Jurkat, Clone E6-1 (cell line): ENCODE measurements around the gene PSMD6.

Experiments
- DNase-seq: peaks from one replicate; pipeline ENCODE4 v3.0.0-alpha.2; 2011; ENCODE audit warnings: low read depth, low spot score
- H3K4me3 ChIP-seq: 2 replicates; pipeline ENCODE4 v1.5.1; 2011; ENCODE audit warnings: mild to moderate bottlenecking, low read length, control low read depth, moderate library complexity

PSMD6 gene

GRCh38 chr3:63986146-63986545 lies 37.1 kb downstream of the PSMD6 start:
- H3K4me3 ChIP-seq, result no peak overlapping the region
- DNase-seq, result no peak

GRCh38 chr3:63984391-63984790 lies 38.9 kb downstream of the PSMD6 start:
- no peak for DNase-seq
- no peak overlapping the region for H3K4me3 ChIP-seq

- H3K4me3 ChIP-seq, result no peak overlapping the region
- no peak for DNase-seq
Measured at GRCh38 chr3:63981980-63982379, 41.3 kb downstream of the PSMD6 start.

DNA sequence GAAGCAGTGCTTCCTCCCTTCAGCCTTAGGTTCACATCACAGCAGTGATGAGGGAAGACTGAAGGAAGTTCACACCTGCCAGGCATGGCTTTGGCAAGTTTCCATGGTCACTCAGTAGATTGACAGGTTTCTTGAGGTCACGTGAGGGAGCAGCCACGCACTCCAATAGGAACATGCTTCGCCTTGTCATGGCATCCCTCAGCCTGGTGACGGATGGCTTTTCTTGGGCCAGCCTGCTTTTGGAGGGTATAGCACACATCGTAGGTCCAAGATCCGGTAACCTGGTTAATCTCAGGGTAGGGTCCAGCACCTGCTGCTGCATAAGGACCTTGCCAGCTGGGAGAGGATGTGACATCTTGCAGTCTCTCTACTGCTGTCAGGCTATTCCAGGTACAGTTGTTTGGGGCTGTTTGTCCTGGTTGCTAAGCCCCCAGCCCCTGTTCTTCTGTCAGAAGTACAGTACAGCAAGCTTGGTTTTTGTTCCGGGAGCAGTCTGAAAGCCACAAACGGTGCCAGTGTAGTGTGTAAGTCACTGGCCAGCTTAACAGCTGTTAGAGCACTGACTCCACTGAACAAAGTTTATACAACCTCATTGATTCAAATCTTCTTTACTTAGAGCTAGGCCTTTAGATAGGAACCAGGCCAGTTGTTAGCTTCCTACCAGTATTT lies 42.3 kb downstream of the PSMD6 start:
- H3K4me3 ChIP-seq, result no peak overlapping the region
- DNase-seq, result no peak

DNA sequence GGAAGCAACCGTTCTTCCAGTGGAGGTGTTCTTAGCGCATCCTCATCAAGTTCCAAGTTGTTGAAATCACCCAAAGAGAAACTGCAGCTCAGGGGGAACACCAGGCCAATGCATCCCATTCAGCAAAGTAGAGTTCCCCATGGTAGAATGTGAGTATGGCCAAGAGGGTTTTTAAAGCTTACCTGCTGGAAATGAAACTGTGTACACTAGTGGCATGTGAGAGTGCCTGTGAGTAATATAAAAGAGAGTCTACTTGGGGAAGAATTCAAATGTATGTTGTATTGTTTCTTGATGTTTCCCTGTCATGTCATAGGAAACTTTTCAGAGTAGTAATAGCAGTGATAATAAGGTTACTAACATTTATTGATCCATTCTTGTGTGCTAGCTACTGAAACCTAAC lies 43.3 kb downstream of the PSMD6 start:
- H3K4me3 ChIP-seq, result no peak overlapping the region
- DNase-seq, result no peak

DNA sequence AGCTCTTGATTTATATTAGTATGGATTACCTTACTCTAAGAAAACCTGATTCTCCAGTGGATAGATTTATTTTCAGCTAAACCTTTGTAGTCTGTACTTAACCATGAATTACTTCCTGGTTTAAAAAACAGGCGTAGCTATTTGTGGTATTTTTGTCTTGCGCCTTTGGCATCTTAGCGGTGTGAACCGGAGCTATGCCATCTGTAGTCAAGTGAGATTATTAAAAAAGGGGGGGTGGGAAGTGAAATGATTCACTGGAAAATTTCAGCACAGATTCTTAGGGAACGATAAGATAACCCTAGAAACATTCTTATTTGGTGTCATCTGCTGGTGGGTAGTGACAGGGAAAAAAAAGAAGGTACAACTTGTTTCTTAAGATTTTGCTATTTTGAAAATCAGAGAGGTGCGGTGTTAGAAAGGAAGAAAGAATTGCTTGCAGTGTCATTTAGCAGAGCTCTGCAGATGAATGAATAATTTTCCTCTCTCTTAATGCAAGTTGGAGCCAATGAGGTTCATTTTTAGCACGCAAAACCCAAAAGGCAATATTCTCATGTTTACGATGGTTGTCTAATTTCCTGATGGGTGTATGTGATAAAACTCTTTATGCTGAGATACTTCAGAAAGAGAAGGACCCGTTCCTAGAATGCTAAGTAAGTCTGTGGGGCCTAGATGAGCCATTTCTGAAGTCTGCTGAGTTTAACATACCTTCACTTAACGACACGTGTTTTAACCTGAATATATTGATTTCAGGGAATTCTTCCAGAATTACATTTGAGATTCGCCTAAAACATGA lies 44.0 kb downstream of the PSMD6 start:
- peak; percentile 52 for DNase-seq
- no peak overlapping the region for H3K4me3 ChIP-seq

DNA sequence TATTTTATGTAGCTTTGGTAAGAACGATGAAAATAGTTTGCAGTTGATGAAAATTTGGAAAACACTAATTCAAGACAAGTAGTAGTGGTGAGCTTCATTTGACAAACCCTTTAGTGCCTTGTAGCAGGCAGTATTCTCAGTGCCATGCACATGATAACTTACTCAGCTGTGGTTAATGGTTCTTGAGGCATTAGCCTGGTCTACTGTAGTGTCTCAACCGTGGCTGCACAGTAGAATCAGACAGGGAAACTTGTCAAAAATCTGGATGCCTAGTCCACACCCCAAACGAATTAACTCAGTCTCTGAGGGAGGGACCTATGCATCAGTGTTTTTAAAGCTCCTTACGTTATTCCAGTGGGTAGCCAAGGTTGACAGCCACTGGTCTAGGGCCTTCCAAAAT lies 45.4 kb downstream of the PSMD6 start:
- H3K4me3 ChIP-seq, result no peak overlapping the region
- DNase-seq, result no peak

GRCh38 chr3:63976872-63977200 lies 46.5 kb downstream of the PSMD6 start:
- H3K4me3 ChIP-seq, result no peak overlapping the region
- no peak for DNase-seq

DNA sequence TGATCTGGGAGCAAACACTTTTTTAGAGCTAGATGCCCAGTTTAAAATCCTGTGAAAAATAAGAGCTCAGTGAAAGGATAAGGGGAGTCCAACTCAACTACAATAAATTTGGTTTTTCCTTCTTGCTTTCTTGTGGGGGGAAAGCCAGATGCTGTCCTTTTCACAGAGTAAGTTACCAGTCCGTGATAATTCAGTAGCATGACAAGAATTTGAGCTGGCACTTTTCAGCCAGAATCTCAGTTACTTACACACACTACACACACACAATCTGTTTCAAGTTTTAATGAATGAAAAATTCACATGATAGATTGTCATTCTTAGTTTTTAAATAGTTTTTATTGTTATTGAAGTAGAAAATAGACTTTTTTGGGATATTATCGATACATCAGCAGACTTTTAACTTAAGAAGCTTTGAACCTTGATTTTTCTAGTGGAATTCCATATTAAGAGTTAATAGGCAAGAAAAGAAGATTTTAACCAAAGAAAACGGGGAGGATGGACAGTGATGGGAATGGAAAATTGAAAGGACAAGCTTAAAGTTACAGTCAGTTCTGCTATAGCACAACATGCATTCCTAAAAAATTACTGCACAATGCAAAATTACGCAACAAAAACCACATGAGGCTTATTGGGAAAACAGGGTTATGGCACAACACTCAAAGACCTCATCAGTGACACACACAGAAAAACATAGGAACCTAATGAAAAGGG lies 47.0 kb downstream of the PSMD6 start:
- DNase-seq, result no peak
- no peak overlapping the region for H3K4me3 ChIP-seq

GRCh38 chr3:63975723-63976122 lies 47.6 kb downstream of the PSMD6 start:
- DNase-seq, result no peak
- no peak overlapping the region for H3K4me3 ChIP-seq

- DNase-seq, result no peak
- H3K4me3 ChIP-seq, result no peak overlapping the region
Measured at GRCh38 chr3:63974451-63974850, 48.8 kb downstream of the PSMD6 start.

DNA sequence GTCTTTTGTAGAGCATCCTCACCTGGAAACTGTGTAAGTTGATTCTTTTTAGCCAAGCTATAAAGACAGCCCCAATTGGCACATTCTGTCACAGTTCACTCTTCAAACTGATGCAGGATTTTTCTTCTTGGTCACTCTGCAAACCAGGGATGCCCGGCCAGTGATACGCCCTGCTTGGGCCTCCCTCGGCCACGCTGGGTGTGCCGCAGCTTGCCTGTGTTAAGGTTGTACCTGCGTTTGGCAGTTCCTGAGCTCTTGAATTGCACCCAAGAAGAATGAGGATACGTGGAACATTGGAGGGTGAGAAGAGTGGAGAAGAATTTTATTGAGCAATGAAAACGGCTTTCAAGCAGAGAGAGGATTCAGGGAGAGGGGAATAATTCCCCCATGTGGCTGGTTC lies 49.9 kb downstream of the PSMD6 start:
- no peak for DNase-seq
- no peak overlapping the region for H3K4me3 ChIP-seq

GRCh38 chr3:63972987-63973386 lies 50.3 kb downstream of the PSMD6 start:
- H3K4me3 ChIP-seq, result no peak overlapping the region

DNA sequence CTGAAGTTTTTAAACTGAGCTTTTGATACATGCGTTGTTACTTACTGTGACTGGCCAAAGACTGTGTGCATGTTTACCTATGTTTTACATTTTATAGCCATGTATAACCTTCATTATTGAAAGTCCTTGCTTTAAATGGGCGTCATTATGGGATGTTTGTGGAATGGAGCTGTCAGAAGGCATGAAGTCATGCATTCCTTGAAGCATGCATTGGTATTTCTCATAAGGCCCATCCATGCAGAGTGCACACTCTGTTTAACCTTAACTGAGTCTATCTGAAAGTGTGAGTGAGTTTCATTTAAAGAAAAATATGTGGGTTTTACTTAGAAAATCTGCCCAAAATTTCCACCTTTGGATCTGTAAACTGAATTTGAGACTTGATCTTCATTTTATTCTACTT lies 51.1 kb downstream of the PSMD6 start:
- no peak overlapping the region for H3K4me3 ChIP-seq
- no peak for DNase-seq

More at GRCh38 chr3:63972987-63973386, 50.3 kb downstream of the PSMD6 start:
- no peak for DNase-seq

DNA sequence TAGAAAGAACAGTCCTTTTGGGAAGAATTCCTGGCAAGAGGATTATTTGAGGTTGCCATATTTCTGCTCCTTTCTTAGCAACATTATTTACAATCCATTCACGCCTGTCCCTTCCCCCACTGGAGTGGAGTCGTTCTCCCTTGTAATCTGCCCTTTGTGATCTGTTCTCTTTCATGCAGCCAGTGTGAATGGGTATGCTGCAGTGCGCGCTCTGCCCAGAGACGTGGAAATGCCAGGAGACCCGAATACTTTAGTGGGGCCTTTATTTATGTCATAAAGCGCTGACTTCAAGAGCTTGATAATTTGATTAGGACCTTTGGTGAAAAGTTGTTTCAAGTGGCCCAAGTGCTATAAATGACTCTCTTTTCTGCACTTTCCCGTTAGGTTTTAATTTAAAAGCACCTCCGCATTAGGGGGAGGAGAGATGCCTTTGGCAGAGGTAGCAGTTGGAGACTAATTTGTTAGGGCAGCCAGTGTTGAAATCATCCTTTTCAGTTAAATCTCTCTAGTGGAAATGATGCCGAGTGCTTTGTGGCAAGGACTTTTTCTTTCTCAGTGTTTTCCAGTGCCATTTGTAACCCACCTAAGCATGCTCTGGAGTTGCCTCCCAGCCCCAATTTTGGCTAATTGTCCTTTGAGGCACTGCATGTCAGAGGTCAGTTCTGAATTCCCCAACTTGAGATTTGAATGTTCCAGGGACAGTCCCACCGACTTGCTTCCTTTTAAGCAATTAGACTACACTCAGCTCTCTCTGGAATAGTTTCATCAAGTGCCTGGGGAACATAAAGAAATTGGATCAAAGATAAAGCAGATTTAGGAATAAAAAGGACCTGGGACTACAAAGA lies 52.4 kb downstream of the PSMD6 start:
- DNase-seq, result no peak
- no peak overlapping the region for H3K4me3 ChIP-seq

DNA sequence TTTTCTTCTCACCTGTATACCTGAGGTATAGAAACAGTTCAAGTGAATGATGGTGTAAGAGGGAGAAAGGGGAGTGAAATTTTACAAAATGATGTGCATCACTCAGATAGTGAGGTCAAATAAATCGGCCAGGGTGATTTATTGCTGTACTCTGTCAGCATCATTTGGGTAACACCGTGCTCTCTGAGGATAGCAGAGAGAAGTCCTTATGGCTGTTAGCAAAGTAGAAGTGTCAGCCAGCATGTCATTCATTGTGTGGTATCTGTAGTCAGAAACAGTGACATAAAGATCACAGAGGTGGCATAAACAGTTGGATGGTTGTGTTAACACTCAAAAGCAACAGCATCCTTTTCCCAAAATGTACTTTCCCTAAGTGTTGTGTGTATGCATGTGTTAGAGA lies 53.4 kb downstream of the PSMD6 start:
- H3K4me3 ChIP-seq, result no peak overlapping the region
- DNase-seq, result no peak

DNA sequence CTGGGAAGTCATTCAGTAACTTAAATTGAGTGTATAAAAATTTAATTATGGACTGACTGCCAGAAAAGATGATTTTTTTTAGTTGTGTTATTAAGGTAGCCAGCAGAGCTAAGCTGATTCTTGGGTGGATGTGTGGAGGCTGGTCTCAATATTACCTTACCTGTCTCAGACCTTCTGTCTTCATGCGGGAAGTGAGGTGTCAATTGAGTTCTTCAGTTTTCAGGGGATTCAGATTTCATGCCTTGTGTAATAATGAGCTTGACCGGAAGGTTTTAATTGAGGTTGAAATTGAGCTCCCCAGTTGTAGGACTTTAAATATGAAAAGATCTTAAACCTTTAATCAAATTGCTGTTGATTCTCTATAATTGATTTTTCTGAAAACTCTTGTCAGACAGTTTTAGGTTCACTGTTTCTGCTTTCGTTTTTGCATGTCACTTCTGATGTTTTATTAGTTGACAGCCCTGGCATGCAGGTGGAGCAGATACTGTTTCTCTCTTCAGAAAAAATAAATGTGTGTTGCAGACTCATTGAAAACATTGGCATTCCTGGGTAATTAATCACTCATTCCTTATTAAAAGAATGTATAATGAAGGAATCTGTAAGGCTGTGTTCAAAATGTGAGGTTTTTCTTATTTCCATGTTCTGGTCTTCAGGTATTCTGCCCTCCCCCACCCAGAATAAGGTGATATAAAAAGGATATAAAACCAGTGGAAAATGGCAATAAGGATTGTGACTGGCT lies 54.5 kb downstream of the PSMD6 start:
- no peak for DNase-seq
- peak overlapping the region; percentile 68 for H3K4me3 ChIP-seq

GRCh38 chr3:63967675-63968611 lies 55.4 kb downstream of the PSMD6 start:
- peak overlapping the region; percentile 68 for H3K4me3 ChIP-seq
- DNase-seq, result peak; percentile 93
